HG02884 (cell line): ENCODE data around the gene TACC2.
"Not testable (repeated sequence)": the region's sequence is repeated elsewhere in the genome, so short reads cannot be mapped to it uniquely, and the experiment has no call there.

Experiments used
- ATAC-seq: cut with Tn5 transposase; IDR thresholded peaks from one replicate; pipeline ENCODE4 v1.9.1; 2021; ENCODE audit warnings: mild to moderate bottlenecking, moderate library complexity; ENCODE audit not compliant: unreplicated experiment

The TACC2 gene

DNA sequence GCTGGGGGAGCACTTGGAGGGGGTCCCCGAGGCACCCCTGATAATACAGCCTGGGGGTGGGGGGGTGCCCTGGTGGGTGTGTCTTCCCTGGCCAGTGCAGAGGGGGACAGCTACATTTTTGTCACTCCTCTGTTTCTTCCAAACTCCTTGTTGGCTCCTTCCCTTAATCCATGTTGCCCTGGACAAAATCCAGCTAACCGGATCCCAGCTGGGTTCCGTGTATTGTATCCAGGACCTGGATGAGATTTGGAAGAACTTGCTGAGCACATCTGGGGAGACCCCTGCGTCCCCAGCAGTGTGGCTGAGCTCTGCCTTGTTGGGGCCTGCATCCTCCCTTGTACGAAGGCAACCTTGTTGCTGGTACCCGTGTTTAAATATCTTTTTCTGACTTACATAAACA, 195.3 kb downstream of the TACC2 start:
- no peak for ATAC-seq

- no peak for ATAC-seq
Observed at GRCh38 chr10:122185643-122186042, 196.7 kb downstream of the TACC2 start.

DNA sequence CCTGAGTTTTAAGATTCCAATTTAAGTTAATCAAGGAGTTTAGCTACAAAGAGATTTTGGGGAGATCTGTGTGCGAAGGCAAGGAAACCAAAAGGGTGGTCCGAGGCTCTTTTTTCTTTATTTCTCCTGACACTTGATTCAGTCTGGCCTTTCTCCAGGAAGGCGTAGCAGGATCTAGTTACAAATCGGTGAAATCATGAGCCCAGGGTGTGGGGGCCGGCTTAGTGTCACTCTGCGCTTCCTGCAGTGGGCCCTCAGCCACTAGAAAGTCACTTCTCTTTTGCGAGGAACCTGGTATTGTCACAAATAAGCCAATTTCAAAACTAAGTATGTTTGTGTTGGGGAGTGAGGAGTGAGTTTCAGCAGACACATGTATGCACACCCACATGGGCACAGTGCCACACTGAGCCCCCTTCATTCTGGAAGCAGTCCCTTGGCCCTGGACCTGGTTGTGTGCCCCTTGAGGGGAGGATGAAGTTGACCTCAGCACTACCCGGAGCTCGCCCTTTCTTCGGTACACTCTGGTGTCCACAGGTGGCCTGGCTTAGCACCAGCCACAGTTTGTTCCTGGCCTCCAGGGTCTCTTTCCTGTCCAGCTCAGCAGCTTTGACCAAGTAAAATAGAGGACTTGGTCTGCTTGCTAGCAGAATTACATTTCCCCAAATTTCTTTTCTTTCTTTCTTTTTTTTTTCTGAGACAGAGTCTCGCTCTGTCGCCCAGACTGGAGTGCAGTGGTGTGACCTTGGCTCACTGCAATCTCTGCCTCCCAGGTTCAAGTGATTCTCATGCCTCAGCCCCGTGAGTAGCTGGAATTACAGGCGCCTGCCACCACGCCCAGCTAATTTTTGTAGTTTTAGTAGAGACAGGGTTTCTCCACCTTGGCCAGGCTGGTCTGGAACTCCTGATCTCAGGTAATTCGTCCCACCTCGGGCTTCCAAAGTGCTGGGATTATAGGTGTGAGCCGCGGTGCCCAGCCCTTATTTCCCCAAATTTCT, 198.2 kb downstream of the TACC2 start:
- no peak for ATAC-seq

GRCh38 chr10:122188706-122189105, 199.7 kb downstream of the TACC2 start:
- ATAC-seq, result no peak

- ATAC-seq, result no peak
Observed at GRCh38 chr10:122189185-122189584, 200.2 kb downstream of the TACC2 start.

- ATAC-seq, result no peak
Observed at GRCh38 chr10:122190176-122190943, 201.4 kb downstream of the TACC2 start.

GRCh38 chr10:122191936-122192541, 203.1 kb downstream of the TACC2 start:
- ATAC-seq, result no peak

GRCh38 chr10:122194251-122194650, 205.3 kb downstream of the TACC2 start:
- ATAC-seq, result no peak

DNA sequence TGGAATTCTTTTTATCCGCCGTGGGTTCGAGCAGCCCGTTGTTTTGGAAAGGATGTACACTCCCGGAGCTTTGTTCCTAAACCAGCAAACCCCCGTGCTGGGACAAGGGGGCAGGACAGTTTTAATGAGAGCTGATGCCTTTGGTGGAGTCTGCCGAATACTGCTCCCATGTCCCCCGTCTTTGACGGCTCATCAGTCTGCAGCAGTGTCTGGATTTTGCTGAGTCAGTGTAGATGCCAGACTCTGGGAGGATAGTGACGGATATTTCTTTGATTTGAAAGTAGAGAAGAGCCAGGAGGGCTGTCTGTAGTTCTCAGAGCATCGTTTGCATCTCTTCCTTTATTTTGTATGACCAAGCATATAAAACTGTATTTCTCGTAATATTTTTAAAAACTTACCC, 207.3 kb downstream of the TACC2 start:
- no peak for ATAC-seq

DNA sequence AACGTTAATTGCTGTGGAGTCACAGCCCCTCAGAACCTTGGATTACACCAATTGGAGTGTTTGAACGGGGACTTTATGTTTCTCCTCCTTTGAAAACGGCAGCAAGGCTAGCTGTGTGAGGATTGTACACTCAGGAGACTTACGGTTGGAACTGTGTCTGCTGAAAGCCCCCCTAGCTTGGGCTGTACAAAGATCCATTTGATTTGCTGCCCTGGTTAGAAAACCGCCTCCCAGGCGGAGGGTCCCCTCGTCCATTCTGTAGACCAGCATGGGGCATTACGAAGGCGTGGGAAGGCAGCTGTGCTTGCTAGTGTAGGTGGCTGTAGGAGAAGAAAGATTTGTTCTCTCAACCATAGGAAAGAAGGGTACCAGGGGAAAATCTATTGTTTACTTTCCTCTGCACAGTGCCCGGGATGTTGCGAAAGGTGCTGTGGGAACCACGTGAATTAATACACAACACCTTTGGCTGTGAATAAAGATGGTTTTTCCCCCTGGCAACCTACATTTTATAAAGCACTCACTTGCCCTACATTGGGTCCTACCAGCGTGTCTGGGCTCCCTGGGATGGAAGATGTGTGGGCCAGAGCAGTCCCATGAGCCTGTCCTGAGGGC, 208.8 kb downstream of the TACC2 start:
- no peak for ATAC-seq

DNA sequence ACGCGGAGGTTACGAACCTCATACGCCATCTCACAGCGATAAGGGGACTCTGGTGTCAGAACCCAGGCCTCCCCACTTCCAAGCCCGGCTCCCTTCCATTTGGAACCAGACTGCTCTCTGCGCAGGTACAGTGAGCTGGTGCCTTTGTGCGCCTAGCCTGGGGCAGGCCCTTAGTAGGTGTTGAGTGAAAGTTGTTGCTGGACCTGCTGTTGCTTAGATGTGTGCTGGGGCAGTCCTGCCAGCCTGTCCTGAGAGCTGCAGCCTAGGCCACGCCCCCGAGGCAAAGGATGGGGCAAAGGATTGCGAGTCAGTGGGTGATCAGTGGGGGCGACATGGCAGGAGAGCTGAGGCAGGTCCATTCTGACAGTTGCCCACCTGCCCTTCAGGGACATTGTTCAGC, 209.7 kb downstream of the TACC2 start:
- ATAC-seq, result no peak

DNA sequence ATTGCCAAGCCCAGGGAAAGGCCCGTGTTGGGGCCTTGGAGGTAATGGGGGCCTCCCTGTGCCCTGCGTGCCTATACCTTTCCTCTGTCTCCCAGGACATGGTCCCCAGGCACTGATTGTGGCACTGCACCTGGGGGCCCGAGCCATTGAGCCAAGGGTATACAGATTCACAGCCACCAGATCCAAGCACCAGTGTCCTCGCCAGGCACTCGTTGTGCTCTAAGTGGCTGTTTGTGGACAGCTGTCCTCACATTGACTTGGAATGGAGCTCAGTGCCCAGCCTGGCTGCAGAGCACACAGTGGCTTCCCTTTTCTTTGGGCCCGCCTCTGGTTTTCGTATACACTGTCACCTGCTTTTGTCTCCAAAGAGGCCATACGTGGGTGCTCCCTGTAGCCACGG, 210.1 kb downstream of the TACC2 start:
- ATAC-seq, result no peak

- no peak for ATAC-seq
Observed at GRCh38 chr10:122199689-122200088, 210.7 kb downstream of the TACC2 start.

DNA sequence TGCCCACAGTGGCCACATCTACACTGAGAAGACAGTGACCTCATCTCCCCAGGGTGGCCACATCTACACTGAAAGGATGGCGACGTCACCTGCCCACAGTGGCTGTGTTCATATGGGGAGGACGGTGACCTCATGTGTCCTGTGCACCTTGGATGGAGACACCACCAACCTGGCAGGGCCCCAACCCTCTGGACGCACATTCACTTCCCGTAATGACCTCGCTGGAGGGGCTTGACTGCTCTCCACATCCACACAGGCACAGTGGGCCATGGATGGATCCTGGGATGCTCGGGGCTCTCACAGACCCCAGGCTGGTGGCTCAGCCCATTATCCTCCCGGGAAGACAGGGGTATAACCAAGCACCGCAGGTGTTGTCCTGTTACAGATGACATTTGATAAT, 212.4 kb downstream of the TACC2 start:
- no peak for ATAC-seq

- ATAC-seq, result not testable (repeated sequence)
Observed at GRCh38 chr10:122203180-122203579, 214.2 kb downstream of the TACC2 start.

GRCh38 chr10:122204691-122205489, 215.9 kb downstream of the TACC2 start:
- no peak for ATAC-seq

GRCh38 chr10:122206471-122207065, 217.6 kb downstream of the TACC2 start:
- ATAC-seq, result no peak

- no peak for ATAC-seq
Observed at GRCh38 chr10:122207163-122207562, 218.2 kb downstream of the TACC2 start.

DNA sequence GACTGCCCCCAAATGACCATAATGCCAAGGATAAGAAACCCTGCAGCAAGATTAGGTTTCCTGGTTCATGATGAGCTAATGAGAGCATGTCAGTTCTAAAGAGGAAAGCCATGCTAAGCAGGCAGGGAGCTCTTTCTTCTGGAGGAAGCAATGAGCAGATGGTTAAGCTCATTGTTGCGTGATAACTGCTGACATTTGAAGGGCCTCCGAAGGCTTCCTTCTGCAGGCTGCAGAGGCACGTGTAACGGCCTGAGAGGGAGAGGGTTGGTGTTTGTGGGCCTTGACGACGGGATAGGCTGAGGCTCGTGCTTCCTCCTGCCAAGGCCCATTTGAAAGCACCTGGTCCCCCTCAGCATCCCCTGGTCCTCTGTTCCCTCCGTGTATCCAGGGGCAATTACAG, 218.6 kb downstream of the TACC2 start:
- no peak for ATAC-seq
